ENCODE results near the gene NDUFA8. TPM values are rescaled to one million over a fixed set of nuclear protein-coding genes. Genes with fewer than 3 reads are reported as not detected.
A peak's percentile ranks its signal among the peaks of the same experiment; 100 is the strongest.

Gene NDUFA8
- total RNA-seq, 4 donors from 2014 or later = 18.0 to 26.0 (median 22.5) TPM

DNA sequence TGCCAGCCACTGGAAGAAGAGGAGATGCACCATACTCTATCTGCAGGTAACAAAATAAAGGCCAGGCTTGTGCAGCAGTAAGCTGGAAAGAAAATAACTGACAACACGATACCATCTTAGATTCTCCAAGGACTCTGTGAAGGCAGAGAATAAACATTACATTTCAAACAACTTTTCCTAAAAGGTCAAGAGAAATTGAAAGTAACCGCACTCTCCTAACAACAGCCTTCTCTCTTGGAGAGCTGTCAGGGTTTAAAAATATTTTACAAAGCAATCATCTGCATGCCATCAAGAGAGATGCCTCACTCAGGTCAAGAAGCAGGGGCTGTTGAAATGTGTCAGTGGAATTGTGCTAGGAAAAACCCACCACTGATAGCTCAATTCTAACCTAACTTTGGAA, 53.0 kb downstream of the NDUFA8 start:
- DNase-seq (ENCODE audit: low spot score in 2 of 2) = no peak
- Histone ChIP-seq H3K27me3 (no peaks in the 10 kb centered on the region), H3K36me3 (no peaks in the 10 kb centered on the region), H3K4me3 (no peak overlapping the region), H3K27ac (peak overlapping the region in 1 of 4 donors; percentile 2), H3K9me3 (peaks cover 0 to 13% (median 0%) of the 10 kb centered on the region in 4 donors), H3K4me1 (peaks cover 0 to 10% (median 0%) of the 10 kb centered on the region in 4 donors)
- TF ChIP-seq, protein P1, sequence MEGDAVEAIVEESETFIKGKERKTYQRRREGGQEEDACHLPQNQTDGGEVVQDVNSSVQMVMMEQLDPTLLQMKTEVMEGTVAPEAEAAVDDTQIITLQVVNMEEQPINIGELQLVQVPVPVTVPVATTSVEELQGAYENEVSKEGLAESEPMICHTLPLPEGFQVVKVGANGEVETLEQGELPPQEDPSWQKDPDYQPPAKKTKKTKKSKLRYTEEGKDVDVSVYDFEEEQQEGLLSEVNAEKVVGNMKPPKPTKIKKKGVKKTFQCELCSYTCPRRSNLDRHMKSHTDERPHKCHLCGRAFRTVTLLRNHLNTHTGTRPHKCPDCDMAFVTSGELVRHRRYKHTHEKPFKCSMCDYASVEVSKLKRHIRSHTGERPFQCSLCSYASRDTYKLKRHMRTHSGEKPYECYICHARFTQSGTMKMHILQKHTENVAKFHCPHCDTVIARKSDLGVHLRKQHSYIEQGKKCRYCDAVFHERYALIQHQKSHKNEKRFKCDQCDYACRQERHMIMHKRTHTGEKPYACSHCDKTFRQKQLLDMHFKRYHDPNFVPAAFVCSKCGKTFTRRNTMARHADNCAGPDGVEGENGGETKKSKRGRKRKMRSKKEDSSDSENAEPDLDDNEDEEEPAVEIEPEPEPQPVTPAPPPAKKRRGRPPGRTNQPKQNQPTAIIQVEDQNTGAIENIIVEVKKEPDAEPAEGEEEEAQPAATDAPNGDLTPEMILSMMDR (IDR thresholded peaks at IDR 0.05) = no peak
- WGBS, 2 donors = 8 to 40% methylated on average over 2 of the region's 2 CpGs

DNA sequence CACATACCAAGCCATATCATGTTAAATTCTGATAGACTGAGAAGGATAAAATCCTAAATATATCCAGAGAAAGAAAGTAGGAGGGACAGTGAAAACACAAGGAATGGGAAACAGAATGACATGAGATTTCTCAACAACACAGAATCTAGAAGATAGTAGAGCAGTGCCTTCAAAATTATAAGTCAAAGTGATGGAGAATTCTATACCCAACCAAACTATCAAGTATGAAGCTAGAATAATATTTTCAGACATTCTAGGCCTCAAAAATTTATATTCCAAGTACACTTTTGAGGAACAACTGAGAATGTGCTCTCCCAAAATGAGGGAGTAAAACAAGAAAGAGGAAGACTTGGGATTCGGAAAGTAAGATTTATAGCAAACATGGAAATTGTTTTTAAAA, 55.6 kb downstream of the NDUFA8 start:
- no peak for DNase-seq (ENCODE audit: low spot score in 2 of 2)
- Histone ChIP-seq H3K4me3 (no peak overlapping the region), H3K27me3 (no peaks in the 10 kb centered on the region), H3K9me3 (peaks cover 0 to 13% (median 0%) of the 10 kb centered on the region in 4 donors), H3K4me1 (peaks cover 0 to 10% (median 0%) of the 10 kb centered on the region in 4 donors), H3K36me3 (no peaks in the 10 kb centered on the region), H3K27ac (no peak overlapping the region)
- TF ChIP-seq POLR2A (IDR thresholded peaks at IDR 0.05) (no peak), EP300 (IDR thresholded peaks at IDR 0.05) (no peak)
- TF ChIP-seq, protein P1 (IDR thresholded peaks at IDR 0.05) = no peak
- WGBS, 2 donors = 90 to 94% methylated on average over 1 of the region's 1 CpG

DNA sequence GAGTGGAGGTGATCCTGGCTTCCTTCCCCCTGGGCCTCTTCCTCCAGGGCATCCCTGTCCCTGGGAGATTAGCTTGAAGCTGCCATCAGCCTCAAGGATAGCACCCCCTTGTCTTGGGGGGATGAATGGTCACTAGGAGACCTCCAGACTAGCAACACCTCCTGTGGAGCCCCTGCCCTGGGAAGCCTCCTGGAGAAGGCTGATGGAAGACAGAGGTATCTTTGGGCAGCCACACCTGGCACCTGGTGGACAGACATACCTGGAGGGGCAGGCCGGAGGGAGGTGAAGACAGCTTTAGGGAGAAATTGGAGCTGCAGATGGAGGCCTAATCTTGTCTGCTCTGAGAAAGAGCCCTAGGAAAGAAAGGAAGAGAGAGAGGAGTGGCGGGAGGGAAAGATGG, 57.4 kb downstream of the NDUFA8 start:
- peaks cover 0 to 13% (median 0%) of the 10 kb centered on the region in 4 donors for H3K9me3 ChIP-seq
- H3K4me1 ChIP-seq = peaks cover 0 to 10% (median 0%) of the 10 kb centered on the region in 4 donors
- no peak for DNase-seq (ENCODE audit: low spot score in 2 of 2)
- H3K27ac ChIP-seq = no peak overlapping the region
- no peak for TF ChIP-seq EP300 (IDR thresholded peaks at IDR 0.05)
- TF ChIP-seq POLR2A (IDR thresholded peaks at IDR 0.05) = no peak
- TF ChIP-seq, protein P1 (IDR thresholded peaks at IDR 0.05) = no peak
- no peaks in the 10 kb centered on the region for H3K27me3 ChIP-seq
- 93 to 100% methylated on average over 2 of the region's 2 CpGs for WGBS, 2 donors
- no peaks in the 10 kb centered on the region for H3K36me3 ChIP-seq
- H3K4me3 ChIP-seq = no peak overlapping the region

DNA sequence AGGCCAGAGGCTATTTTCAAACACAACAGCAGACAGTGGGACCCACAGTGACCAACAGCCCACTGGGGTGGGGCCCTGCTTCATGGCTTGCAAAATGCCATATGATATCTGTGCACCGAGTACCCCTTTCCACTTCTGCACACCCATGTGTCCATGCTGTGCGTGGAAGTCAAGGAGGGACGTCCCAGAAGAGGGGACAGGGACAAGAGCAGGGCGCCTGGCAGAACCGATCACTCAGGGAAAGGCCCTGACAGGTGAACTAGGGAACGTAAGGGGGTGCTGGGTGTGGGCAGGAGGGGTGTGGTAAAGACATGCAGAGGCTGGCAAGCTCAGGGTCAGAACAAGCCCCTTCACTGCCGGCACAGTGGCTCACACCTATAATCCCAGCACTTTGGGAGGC, 58.8 kb downstream of the NDUFA8 start:
- DNase-seq (ENCODE audit: low spot score in 2 of 2) = no peak
- H3K4me1 ChIP-seq = no peaks in the 10 kb centered on the region
- no peak overlapping the region for H3K27ac ChIP-seq
- H3K9me3 ChIP-seq = peaks cover 0 to 13% (median 0%) of the 10 kb centered on the region in 4 donors
- no peaks in the 10 kb centered on the region for H3K36me3 ChIP-seq
- no peak for TF ChIP-seq EP300 (IDR thresholded peaks at IDR 0.05)
- TF ChIP-seq, protein P1 (IDR thresholded peaks at IDR 0.05) = no peak
- no peak for TF ChIP-seq POLR2A (IDR thresholded peaks at IDR 0.05)
- WGBS, 2 donors = 91 to 96% methylated on average over 7 of the region's 7 CpGs
- H3K4me3 ChIP-seq = no peak overlapping the region
- no peaks in the 10 kb centered on the region for H3K27me3 ChIP-seq

DNA sequence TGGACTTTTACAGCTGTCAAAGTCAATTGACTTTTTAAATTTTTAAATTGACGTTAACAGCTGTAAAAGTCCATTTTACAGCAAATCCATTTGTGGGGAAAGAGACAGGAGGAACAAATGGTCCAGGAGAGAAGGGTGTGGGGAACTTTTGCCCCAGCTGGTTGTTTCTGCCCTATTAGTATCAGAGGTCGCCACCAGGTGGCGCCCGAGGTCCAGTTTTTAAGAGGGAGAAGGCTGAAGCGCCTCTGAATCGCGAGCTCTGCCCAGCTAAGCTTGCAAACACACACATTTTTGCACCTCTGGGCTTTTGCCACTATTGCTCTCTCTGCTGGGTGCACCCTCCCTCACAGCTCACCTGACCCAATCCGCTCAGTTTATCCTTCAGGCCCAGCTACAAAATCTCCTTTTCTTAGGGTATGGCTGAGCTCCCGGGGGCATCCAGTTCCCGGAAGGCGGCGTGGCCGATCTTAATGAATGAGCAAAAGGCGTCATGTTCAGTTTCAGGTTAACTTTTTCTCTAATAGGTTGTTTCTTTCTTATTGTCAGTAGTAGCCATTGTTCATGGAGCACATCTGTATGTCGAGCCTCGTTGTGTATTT, 60.2 kb downstream of the NDUFA8 start:
- peaks cover 0 to 6% (median 0%) of the 10 kb centered on the region in 4 donors for H3K4me1 ChIP-seq
- H3K27me3 ChIP-seq = no peaks in the 10 kb centered on the region
- no peaks in the 10 kb centered on the region for H3K36me3 ChIP-seq
- peaks cover 0 to 12% (median 0%) of the 10 kb centered on the region in 4 donors for H3K9me3 ChIP-seq
- no peak for TF ChIP-seq POLR2A (IDR thresholded peaks at IDR 0.05)
- TF ChIP-seq, protein P1 (IDR thresholded peaks at IDR 0.05) = peak; percentile 78 to 88 (median 84)
- no peak overlapping the region for H3K27ac ChIP-seq
- peak; percentile 86 to 91 for DNase-seq (ENCODE audit: low spot score in 2 of 2)
- no peak overlapping the region for H3K4me3 ChIP-seq
- WGBS, 2 donors = 37 to 44% methylated on average over 16 of the region's 16 CpGs
